ENCODE measurements around the gene CCDC40. TPM values are rescaled to one million over a fixed set of nuclear protein-coding genes. Genes with fewer than 3 reads are reported as not detected.
A peak's percentile ranks its signal among the peaks of the same experiment; 100 is the strongest.

Gene CCDC40
- total RNA-seq, 1 experiment from 2014 or later = 5.7 TPM

DNA sequence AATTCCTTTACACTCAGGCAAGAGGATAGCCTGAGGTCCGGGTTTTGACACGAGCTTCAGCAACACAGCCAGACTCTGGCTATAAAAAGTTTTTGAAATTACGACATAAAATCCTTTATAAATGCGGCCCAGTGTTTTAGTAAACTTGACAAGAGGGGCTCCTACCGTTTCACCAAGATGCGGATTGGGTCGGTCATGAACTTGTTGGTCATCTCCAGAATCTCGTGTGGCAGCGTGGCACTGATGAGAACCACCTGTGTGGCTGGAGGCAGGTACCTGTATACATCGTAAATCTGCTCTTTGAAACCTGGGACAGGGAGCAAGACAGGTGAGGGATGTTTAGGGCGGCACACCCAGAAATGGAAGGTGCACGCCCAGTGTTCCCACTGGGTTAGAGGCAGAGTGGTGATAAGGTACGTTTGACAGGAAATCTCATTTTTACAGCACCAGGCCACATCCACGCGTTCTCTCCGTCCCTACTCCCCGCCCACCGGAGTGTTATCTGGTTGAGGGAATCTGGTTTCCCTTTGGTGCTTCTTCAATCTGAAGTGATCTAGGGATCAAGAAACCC lies 102.5 kb downstream of the CCDC40 start:
- no peak for DNase-seq (ENCODE audit: low read depth)

DNA sequence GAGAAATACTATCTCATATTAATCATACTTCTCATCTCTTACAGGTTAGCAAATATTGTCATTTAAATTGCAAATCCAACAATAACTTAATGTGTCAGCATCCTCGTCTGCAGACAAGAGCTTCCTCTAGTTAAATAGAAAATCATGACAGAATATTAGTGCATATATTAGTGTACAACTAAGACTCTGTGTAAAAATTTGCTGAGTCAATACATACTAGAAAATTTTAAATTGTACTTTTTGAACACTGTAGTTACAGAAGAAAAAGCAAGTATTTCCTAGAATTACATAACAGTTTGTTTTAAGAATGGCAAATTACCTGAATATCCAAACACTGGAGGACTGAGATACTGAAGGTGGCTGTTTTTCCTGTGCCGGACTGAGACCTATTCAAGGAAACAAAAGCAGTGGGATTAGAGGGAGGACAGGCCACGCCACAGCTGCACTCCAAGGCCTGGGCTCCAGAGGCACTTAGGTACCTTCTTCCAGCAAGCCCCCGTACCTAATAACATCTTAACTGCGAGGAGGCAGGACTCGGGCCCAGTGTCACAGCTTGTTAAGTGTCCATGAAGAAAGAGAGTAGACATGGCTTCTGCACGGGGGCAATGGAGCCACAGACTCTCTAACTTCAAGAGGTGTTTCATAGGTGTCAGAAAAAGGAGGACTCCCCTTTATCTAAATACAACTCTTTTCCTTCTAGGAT lies 105.2 kb downstream of the CCDC40 start:
- DNase-seq (ENCODE audit: low read depth) = no peak

DNA sequence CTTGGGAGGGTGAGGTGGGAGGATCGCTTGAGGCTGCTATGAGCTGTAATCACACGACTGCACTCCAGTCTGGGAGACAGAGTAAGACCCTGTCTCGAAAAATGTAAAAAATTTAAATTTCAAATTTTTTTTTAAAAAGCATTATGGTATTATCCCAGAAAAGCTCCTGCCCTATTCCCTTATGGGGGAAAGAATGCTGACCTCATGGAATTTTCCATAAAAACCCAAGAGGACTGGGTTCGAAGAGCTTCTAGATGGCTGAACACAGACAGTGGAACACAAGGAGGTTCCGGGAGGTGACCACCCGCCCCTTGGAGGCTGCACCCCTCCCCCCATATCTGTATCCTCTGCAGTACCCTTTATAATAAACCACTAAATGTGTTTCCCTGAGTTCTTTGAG lies 106.5 kb downstream of the CCDC40 start:
- DNase-seq (ENCODE audit: low read depth) = no peak

- DNase-seq (ENCODE audit: low read depth) = peak; percentile 9
These were observed 108.9 kb downstream of the CCDC40 start for GRCh38 chr17:80145076-80146075.

DNA sequence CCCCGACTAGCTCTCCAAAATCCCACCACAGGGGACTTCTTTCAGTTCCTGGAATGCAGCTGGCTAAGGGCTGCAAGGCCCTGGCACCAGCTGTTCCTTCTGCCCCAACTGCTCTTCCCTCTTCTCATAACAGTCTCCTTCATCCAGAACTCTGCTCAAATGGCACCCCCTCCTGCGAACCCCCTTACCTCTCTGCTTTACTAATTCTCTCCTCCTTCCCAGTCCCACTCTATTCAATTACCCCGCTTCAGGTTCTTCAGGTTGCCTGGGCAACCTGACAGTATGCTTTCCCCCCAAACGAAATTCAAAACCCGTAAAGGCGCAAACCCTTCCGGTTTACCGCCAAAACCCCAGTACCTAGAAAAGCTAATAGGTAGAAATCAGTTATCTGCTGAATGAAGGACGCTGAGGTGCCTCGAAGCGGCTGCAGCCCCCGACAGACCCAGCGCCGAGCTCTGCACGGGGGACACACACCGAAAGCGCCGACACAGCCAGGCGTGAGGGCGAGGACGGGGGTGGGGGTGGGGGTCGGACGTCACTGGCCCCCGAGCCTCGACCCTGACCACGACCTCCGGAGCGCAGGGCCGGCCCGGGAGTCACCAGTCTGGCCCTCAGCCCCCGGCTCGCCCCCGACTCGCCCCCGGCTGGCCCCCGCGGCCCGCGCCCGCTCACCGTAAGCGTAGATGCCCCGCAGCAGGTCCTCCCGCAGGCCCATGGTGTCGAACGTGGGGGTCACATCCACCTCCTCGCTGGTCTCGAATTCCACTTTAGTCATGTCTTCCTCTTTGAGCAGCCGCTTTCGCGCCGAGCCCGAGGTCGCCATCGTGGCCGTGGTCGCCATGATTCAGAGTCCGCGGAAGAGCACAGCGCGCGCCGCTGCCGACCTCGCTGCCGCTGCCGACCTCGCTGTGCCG lies 109.9 kb downstream of the CCDC40 start:
- DNase-seq (ENCODE audit: low read depth) = peak; percentile 57

DNA sequence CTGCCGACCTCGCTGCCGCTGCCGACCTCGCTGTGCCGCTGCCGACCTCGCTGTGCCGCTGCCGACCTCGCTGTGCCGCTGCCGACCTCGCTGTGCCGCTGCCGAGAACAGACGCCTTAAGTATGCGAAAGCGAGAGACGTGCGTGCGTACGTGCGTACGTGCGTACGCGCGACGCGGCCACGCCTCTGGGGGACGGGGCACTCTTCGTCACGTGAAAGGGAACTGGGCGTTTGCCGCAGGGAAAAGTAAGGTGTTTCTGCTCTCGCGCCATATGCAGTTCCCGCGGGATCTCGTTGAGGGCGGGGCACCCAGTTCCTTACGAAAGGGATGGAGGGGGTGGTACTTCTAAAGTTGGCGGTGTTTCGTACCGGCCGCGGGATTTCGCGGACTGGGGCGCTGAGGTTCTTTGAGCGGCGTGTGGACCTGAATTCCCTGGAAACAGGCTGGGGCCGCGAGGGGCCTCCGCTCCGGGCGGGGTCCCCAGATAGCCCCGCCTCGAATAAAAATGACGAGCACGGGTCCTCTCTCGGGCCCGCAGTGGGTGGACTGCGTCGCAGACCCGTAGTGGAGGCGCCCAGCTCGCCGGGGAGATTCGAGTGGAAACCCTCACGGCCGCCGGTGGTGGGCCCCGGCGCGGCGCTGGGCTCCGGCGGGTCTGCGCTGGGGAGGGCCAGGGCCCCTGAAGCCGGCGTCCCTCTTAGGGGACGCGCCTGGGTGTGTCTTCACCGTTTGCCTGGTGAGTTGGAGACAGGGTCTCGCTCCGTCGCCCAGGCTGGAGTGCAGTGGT lies 110.8 kb downstream of the CCDC40 start, which contains the start of gene EIF4A3:
Gene EIF4A3 (minus strand): TSS at position 94 of the 788 bp plus-strand sequence. CDS start 167 bp downstream, outside the sequence.
- peak; percentile 98 for DNase-seq (ENCODE audit: low read depth)

Other genes starting within 250 kb of the CCDC40 start
- 5.1 and 10.8 TPM in 2 replicates for gene CBX8, start 239.6 kb upstream of the CCDC40 start, total RNA-seq (2014; rRNA removed)
- 18.1 and 18.5 TPM in 2 replicates for gene CBX4, start 197.2 kb upstream of the CCDC40 start, total RNA-seq (2014; rRNA removed)
- 47.5 and 53.6 TPM in 2 replicates for gene TBC1D16, start 770 bp upstream of the CCDC40 start, total RNA-seq (2014; rRNA removed)
- 66.7 and 74.8 TPM in 2 replicates for gene GAA, start 64.9 kb downstream of the CCDC40 start, total RNA-seq (2014; rRNA removed)
- gene EIF4A3, start 110.5 kb downstream of the CCDC40 start, total RNA-seq (2014; rRNA removed) = 113 and 123 TPM in 2 replicates
- gene CARD14, start 133.4 kb downstream of the CCDC40 start, total RNA-seq (2014; rRNA removed) = 0.71 TPM in 1 of 2 replicates, not detected in the other
- 20.4 and 25.0 TPM in 2 replicates for gene SGSH, start 183.7 kb downstream of the CCDC40 start, total RNA-seq (2014; rRNA removed)
- 9.6 and 9.8 TPM in 2 replicates for gene SLC26A11, start 183.8 kb downstream of the CCDC40 start, total RNA-seq (2014; rRNA removed)
- 53.7 and 64.9 TPM in 2 replicates for gene RNF213, start 224.2 kb downstream of the CCDC40 start, total RNA-seq (2014; rRNA removed)